ENCODE measurements around the gene MAP6D1. TPM values are rescaled to one million over a fixed set of nuclear protein-coding genes. Genes with fewer than 3 reads are reported as not detected.

The MAP6D1 gene
- 0.75 and 1.2 TPM in 2 replicates for total RNA-seq

GRCh38 chr3:183825456-183826161 is at the start of gene MAP6D1:
MAP6D1 (minus strand) TSS chr3:183825577; CDS start chr3:183825547, 30 bp downstream.

Other genes with a start within 250 kb of the MAP6D1 start
- gene KLHL24, start 190.0 kb downstream of the MAP6D1 start, total RNA-seq = 69.4 and 73.7 TPM in 2 replicates
- gene YEATS2, start 127.8 kb downstream of the MAP6D1 start, total RNA-seq = 34.1 and 50.5 TPM in 2 replicates
- gene PARL, start 59.3 kb upstream of the MAP6D1 start, total RNA-seq = 35.3 and 37.1 TPM in 2 replicates
- 16.4 and 20.7 TPM in 2 replicates for gene ABCC5, start 192.3 kb upstream of the MAP6D1 start, total RNA-seq
- not detected in 2 replicates for gene HTR3D, start 206.2 kb upstream of the MAP6D1 start, total RNA-seq
- not detected in 2 replicates for gene HTR3C, start 227.5 kb upstream of the MAP6D1 start, total RNA-seq